DOHH2 (cell line): ENCODE measurements around the gene NDRG2.

Source experiments
- H3F3A ChIP-seq: fragments of 200-600 bp; sonication (generic), shearing (Covaris generic); 2 replicates; pipeline ENCODE4 v1.6.0; 2016; ENCODE audit warnings: antibody characterized with exemption, mild to moderate bottlenecking; ENCODE audit not compliant: control insufficient read depth, insufficient read depth
- H3K27ac ChIP-seq: fragments of 200-600 bp; sonication (generic); 2 replicates; pipeline ENCODE4 v1.5.1; 2014; ENCODE audit warnings: low read depth, mild to moderate bottlenecking, low read length, moderate library complexity
- H3K27me3 ChIP-seq: fragments of 200-600 bp; sonication (generic); 2 replicates; pipeline ENCODE4 v1.6.1; 2014; ENCODE audit warnings: mild to moderate bottlenecking, low read length, mixed read lengths; ENCODE audit not compliant: control insufficient read depth
- H3K36me3 ChIP-seq: fragments of 200-600 bp; sonication (generic); 2 replicates; pipeline ENCODE4 v1.6.1; 2014; ENCODE audit warnings: mild to moderate bottlenecking, low read length, moderate library complexity, mixed read lengths; ENCODE audit not compliant: control insufficient read depth
- H3K4me1 ChIP-seq: fragments of 200-600 bp; sonication (generic); 2 replicates; pipeline ENCODE4 v1.6.1; 2014; ENCODE audit warnings: mild to moderate bottlenecking, low read length, mixed read lengths; ENCODE audit not compliant: control insufficient read depth
- H3K4me2 ChIP-seq: fragments of 200-600 bp; sonication (generic); 2 replicates; pipeline ENCODE4 v1.6.0; 2014; ENCODE audit warnings: mild to moderate bottlenecking, low read length, moderate library complexity
- H3K4me3 ChIP-seq: fragments of 200-600 bp; sonication (generic); 2 replicates; pipeline ENCODE4 v1.5.1; 2014; ENCODE audit warnings: mild to moderate bottlenecking, low read length, mixed read lengths
- H3K79me2 ChIP-seq: fragments of 200-600 bp; sonication (generic); 2 replicates; pipeline ENCODE4 v1.6.1; 2014; ENCODE audit warnings: mild to moderate bottlenecking, low read length, mixed read lengths; ENCODE audit not compliant: control insufficient read depth
- H3K9me2 ChIP-seq: fragments of 200-600 bp; sonication (generic); replicated peaks from 2 replicates; pipeline ENCODE4 v1.6.1; 2014; ENCODE audit warnings: mild to moderate bottlenecking, low read length, mixed read lengths; ENCODE audit not compliant: control insufficient read depth
- H3K9me3 ChIP-seq: fragments of 200-600 bp; sonication (generic); 2 replicates; pipeline ENCODE4 v1.6.1; 2014; ENCODE audit warnings: antibody characterized with exemption, low read length, mixed read lengths; ENCODE audit not compliant: control insufficient read depth, insufficient read depth
- H4K20me1 ChIP-seq: fragments of 200-600 bp; sonication (generic); 2 replicates; pipeline ENCODE4 v1.6.0; 2014; ENCODE audit warnings: low read depth, mild to moderate bottlenecking, antibody characterized with exemption, low read length, moderate library complexity; ENCODE audit not compliant: control insufficient read depth, insufficient read depth
- CTCF ChIP-seq: fragments of 200-600 bp; sonication (generic); IDR thresholded peaks from one replicate; pipeline ENCODE4 v1.5.1; 2014; ENCODE audit warnings: antibody characterized with exemption, mild to moderate bottlenecking, low read depth, low read length; ENCODE audit not compliant: poor library complexity, severe bottlenecking
- EZH2phosphoT487 ChIP-seq: fragments of 200-600 bp; sonication (generic); IDR thresholded peaks from 2 replicates; pipeline ENCODE4 v1.6.1; 2017; ENCODE audit warnings: borderline replicate concordance, mild to moderate bottlenecking, antibody characterized with exemption, low read length, moderate library complexity, mixed read lengths

The NDRG2 gene

GRCh38 chr14:21036751-21037150 lies 11.9 kb upstream of the NDRG2 start:
- H3K27me3 ChIP-seq = peaks cover 27% of the 10 kb centered on the region
- no peak overlapping the region for H3K4me3 ChIP-seq
- no peaks in the 10 kb centered on the region for H3K79me2 ChIP-seq
- H3K36me3 ChIP-seq = no peaks in the 10 kb centered on the region
- H3K4me2 ChIP-seq = no peak overlapping the region
- no peaks in the 10 kb centered on the region for H3K4me1 ChIP-seq
- H4K20me1 ChIP-seq = no peaks in the 10 kb centered on the region
- no peak overlapping the region for H3K27ac ChIP-seq
- no peaks in the 10 kb centered on the region for H3K9me2 ChIP-seq
- no peaks in the 10 kb centered on the region for H3K9me3 ChIP-seq
- TF ChIP-seq CTCF (no peak), EZH2phosphoT487 (no peak)
- no peaks in the 10 kb centered on the region for H3F3A ChIP-seq

GRCh38 chr14:21034707-21035106 lies 9.8 kb upstream of the NDRG2 start, which contains the start of gene RNASE13:
Gene RNASE13 (minus strand): TSS chr14:21034807. CDS start chr14:21034288, 519 bp downstream.
- no peak within 1 kb of the TSS for H3K4me2 ChIP-seq
- H3K4me1 ChIP-seq = no peaks in the 10 kb centered on the region
- H3K79me2 ChIP-seq = no peaks in the 10 kb centered on the region
- H3K36me3 ChIP-seq = no peaks in the 10 kb centered on the region
- TF ChIP-seq EZH2phosphoT487 = no peak
- TF ChIP-seq CTCF = no peak
- H3K4me3 ChIP-seq = no peak within 1 kb of the TSS
- H3K27ac ChIP-seq = no peak within 1 kb of the TSS
- peaks cover 29% of the 10 kb centered on the region for H3K27me3 ChIP-seq
- no peaks in the 10 kb centered on the region for H3K9me3 ChIP-seq
- H3F3A ChIP-seq = no peaks in the 10 kb centered on the region
- no peaks in the 10 kb centered on the region for H3K9me2 ChIP-seq
- H4K20me1 ChIP-seq = no peaks in the 10 kb centered on the region

DNA sequence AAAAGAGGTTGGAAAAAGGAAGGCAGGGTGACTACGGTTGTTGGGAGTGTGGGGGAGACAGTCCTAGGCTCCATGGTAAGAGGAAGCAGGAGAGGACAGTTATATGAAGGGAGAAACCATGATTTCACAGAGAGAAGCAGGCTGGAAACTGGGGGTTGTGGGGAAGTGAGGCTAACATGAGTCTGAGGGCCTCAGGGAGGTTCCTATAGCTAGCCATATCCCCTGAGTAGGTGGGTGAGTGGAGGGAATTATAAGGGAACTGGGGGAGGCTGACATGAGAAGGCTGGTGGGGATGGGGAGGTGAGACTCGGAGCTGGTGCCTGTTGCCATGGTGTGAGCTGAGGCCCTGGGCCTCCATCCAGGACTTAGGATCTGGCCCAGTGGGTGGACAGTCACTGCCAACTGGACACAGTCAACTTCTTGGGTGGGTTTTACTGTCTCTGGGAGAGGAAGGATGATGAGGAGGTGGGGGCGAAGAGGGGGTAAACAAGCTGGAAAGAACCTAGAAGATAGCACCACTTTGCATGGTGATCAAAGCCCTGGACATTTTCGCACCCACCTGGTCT lies 8.4 kb upstream of the NDRG2 start:
- H4K20me1 ChIP-seq = no peaks in the 10 kb centered on the region
- peaks cover 29% of the 10 kb centered on the region for H3K27me3 ChIP-seq
- H3K27ac ChIP-seq = no peak overlapping the region
- H3K9me2 ChIP-seq = no peaks in the 10 kb centered on the region
- H3K9me3 ChIP-seq = no peaks in the 10 kb centered on the region
- H3K36me3 ChIP-seq = no peaks in the 10 kb centered on the region
- no peaks in the 10 kb centered on the region for H3F3A ChIP-seq
- TF ChIP-seq EZH2phosphoT487 (no peak), CTCF (no peak)
- H3K4me3 ChIP-seq = no peak overlapping the region
- no peaks in the 10 kb centered on the region for H3K4me1 ChIP-seq
- no peak overlapping the region for H3K4me2 ChIP-seq
- H3K79me2 ChIP-seq = no peaks in the 10 kb centered on the region
